GM12865 (cell line): ENCODE results near the gene ACP7.

Experiments used
- DNase-seq: peaks from one replicate; pipeline ENCODE4 v3.0.0; 2010; ENCODE audit warnings: low read depth
- H3K4me3 ChIP-seq: 2 replicates; pipeline ENCODE4 v1.5.1; 2011; ENCODE audit warnings: mild to moderate bottlenecking, low read depth, low read length, control low read depth
- TF ChIP-seq, protein P1 (sequence below): IDR thresholded peaks from 2 replicates; pipeline ENCODE4 v1.5.1; 2011; ENCODE audit warnings: low read length, control low read depth, low read depth, inconsistent platforms; ENCODE audit not compliant: insufficient read depth; ENCODE audit errors: missing control alignments

The ACP7 gene

GRCh38 chr19:39047073-39047472, 37.1 kb upstream of the ACP7 start:
- TF ChIP-seq, protein P1, sequence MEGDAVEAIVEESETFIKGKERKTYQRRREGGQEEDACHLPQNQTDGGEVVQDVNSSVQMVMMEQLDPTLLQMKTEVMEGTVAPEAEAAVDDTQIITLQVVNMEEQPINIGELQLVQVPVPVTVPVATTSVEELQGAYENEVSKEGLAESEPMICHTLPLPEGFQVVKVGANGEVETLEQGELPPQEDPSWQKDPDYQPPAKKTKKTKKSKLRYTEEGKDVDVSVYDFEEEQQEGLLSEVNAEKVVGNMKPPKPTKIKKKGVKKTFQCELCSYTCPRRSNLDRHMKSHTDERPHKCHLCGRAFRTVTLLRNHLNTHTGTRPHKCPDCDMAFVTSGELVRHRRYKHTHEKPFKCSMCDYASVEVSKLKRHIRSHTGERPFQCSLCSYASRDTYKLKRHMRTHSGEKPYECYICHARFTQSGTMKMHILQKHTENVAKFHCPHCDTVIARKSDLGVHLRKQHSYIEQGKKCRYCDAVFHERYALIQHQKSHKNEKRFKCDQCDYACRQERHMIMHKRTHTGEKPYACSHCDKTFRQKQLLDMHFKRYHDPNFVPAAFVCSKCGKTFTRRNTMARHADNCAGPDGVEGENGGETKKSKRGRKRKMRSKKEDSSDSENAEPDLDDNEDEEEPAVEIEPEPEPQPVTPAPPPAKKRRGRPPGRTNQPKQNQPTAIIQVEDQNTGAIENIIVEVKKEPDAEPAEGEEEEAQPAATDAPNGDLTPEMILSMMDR: no peak
- no peak overlapping the region for H3K4me3 ChIP-seq
- DNase-seq: no peak

GRCh38 chr19:39052243-39052746, 31.9 kb upstream of the ACP7 start:
- TF ChIP-seq, protein P1: peak; percentile 85
- DNase-seq: peak; percentile 81
- no peak overlapping the region for H3K4me3 ChIP-seq

DNA sequence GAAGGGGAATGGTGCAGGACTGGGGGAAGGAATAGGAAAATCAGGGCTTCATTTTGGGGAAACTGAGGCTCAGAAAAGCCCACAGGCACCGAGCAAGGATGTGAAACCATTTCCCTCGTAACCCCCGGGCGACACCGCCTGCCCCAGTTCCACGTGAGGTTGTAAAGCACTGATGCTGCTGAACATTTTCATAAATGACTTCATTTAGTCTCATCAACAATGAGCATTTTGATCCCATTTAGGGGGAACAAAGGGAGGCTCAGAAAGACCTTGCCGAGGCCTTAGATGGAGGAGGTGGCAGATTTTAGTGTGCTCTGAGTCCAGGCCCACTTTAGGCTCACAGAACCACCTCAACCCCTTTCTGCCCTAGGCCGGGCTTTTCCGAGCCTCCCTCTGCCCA, 31.3 kb upstream of the ACP7 start:
- DNase-seq: no peak
- H3K4me3 ChIP-seq: no peak overlapping the region
- TF ChIP-seq, protein P1: no peak

GRCh38 chr19:39053276-39054090, 30.7 kb upstream of the ACP7 start:
- TF ChIP-seq, protein P1: no peak

DNA sequence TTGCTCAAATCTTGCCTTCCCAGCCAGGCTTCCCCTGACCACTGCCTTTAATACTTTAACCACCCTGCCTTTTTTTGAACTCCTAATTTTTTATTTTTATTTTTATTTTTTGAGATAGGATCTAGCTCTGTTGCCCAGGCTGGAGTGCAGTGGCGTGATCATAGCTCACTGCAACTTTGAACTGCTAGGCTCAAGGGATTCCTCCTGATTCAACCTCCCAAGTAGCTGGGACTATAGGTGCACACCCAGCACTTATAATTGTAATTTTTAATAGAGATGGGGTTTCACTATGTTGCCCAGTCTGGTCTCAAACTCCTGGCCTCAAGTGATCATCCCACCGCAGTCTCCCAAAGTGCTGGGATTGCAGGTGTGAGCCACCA, 30.1 kb upstream of the ACP7 start:
- TF ChIP-seq, protein P1: no peak

More at GRCh38 chr19:39053276-39054090, 30.7 kb upstream of the ACP7 start:
- no peak overlapping the region for H3K4me3 ChIP-seq
- DNase-seq: no peak

GRCh38 chr19:39057615-39058014, 26.6 kb upstream of the ACP7 start:
- no peak overlapping the region for H3K4me3 ChIP-seq
- no peak for DNase-seq
- TF ChIP-seq, protein P1: no peak

More for the DNA sequence above, 30.1 kb upstream of the ACP7 start:
- no peak for DNase-seq
- no peak overlapping the region for H3K4me3 ChIP-seq
